ENCODE data around the gene MRPS2.
"Not testable (repeated sequence)": the region's sequence is repeated elsewhere in the genome, so short reads cannot be mapped to it uniquely, and the experiment has no call there.

The MRPS2 gene

GRCh38 chr9:135531096-135531495 lies 30.6 kb downstream of the MRPS2 start:
- DNase-seq (ENCODE audit: low read depth): no peak

GRCh38 chr9:135533113-135533512 lies 32.6 kb downstream of the MRPS2 start:
- no peak for DNase-seq (ENCODE audit: low read depth)

- DNase-seq (ENCODE audit: low read depth): no peak
These were observed 33.2 kb downstream of the MRPS2 start for GRCh38 chr9:135533674-135534073.

- not testable (repeated sequence) for DNase-seq (ENCODE audit: low read depth)
These were observed 33.8 kb downstream of the MRPS2 start for GRCh38 chr9:135534192-135534711.

- DNase-seq (ENCODE audit: low read depth): not testable (repeated sequence)
These were observed 34.3 kb downstream of the MRPS2 start for GRCh38 chr9:135534826-135535225.

GRCh38 chr9:135535631-135536030 lies 35.1 kb downstream of the MRPS2 start:
- DNase-seq (ENCODE audit: low read depth): not testable (repeated sequence)

- DNase-seq (ENCODE audit: low read depth): peak; percentile 33
These were observed 35.7 kb downstream of the MRPS2 start for GRCh38 chr9:135536216-135536615.

- DNase-seq (ENCODE audit: low read depth): not testable (repeated sequence)
These were observed 42.9 kb downstream of the MRPS2 start for GRCh38 chr9:135543262-135543894.

- no peak for DNase-seq (ENCODE audit: low read depth)
These were observed 44.6 kb downstream of the MRPS2 start for GRCh38 chr9:135544981-135545635.

GRCh38 chr9:135545646-135546176 lies 45.2 kb downstream of the MRPS2 start, which contains the start of gene OBP2A:
TSS of gene OBP2A (plus strand) at chr9:135546126. CDS start at chr9:135546181, 55 bp downstream.
- not testable (repeated sequence) for DNase-seq (ENCODE audit: low read depth)

GRCh38 chr9:135546792-135547617 lies 46.5 kb downstream of the MRPS2 start:
- not testable (repeated sequence) for DNase-seq (ENCODE audit: low read depth)

- no peak for DNase-seq (ENCODE audit: low read depth)
These were observed 47.6 kb downstream of the MRPS2 start for GRCh38 chr9:135547756-135548736.

- DNase-seq (ENCODE audit: low read depth): not testable (repeated sequence)
These were observed 49.2 kb downstream of the MRPS2 start for GRCh38 chr9:135549478-135550343.

- no peak for DNase-seq (ENCODE audit: low read depth)
These were observed 49.9 kb downstream of the MRPS2 start for GRCh38 chr9:135550344-135550918.

GRCh38 chr9:135551031-135551430 lies 50.5 kb downstream of the MRPS2 start:
- no peak for DNase-seq (ENCODE audit: low read depth)

GRCh38 chr9:135551456-135551855 lies 51.0 kb downstream of the MRPS2 start:
- DNase-seq (ENCODE audit: low read depth): no peak

GRCh38 chr9:135552021-135552697 lies 51.7 kb downstream of the MRPS2 start:
- DNase-seq (ENCODE audit: low read depth): no peak

- DNase-seq (ENCODE audit: low read depth): no peak
These were observed 52.3 kb downstream of the MRPS2 start for GRCh38 chr9:135552698-135553171.

All from GM04504 (cell line).